ENCODE data around the gene MRC1. TPM values are rescaled to one million over a fixed set of nuclear protein-coding genes. Genes with fewer than 3 reads are reported as not detected.

Gene MRC1
- total RNA-seq, 2 donors from 2014 or later, result 0.09 TPM; not detected in 1

GRCh38 chr10:17795813-17796594 is 13.1 kb upstream of the MRC1 start:
- Histone ChIP-seq H3K9ac (ENCODE audit: extremely low read depth, low read length, poor library complexity, severe bottlenecking) (no peak overlapping the region), H3K27ac (ENCODE audit: low read depth, low read length) (no peak overlapping the region), H3K36me3 (ENCODE audit: control insufficient read depth, insufficient read depth, low read length) (no peaks in the 10 kb centered on the region), H3K4me3 (ENCODE audit: low read length) (peak overlapping the region; percentile 61), H3K9me3 (ENCODE audit: control insufficient read depth, low read length) (peaks cover 22% of the 10 kb centered on the region), H3K27me3 (ENCODE audit: control insufficient read depth, insufficient read depth, low read length, poor library complexity, severe bottlenecking) (no peaks in the 10 kb centered on the region), H3K4me1 (ENCODE audit: control insufficient read depth, insufficient read depth, low read length) (peaks cover 9% of the 10 kb centered on the region)
- no peak overlapping the region for H3K4me3 Mint-ChIP-seq
- peaks cover 18% of the 10 kb centered on the region for H3K9me3 Mint-ChIP-seq
- no peak for TF ChIP-seq CTCF (conservative IDR thresholded peaks at IDR 0.05)
- 93 to 98% methylated on average over 12 to 17 of the region's 17 CpGs for WGBS, 2 experiments (ENCODE audit: insufficient coverage in 1 of 2, insufficient read length in 1 of 2)
- no peaks in the 10 kb centered on the region for H3K27me3 Mint-ChIP-seq (ENCODE audit: insufficient read depth)
- H3K27ac Mint-ChIP-seq, result no peak overlapping the region
- H3K36me3 Mint-ChIP-seq (ENCODE audit: low read depth), result peaks cover 3% of the 10 kb centered on the region
- DNase-seq, result no peak
- H3K4me1 Mint-ChIP-seq, result peaks cover 29% of the 10 kb centered on the region

- Mint-ChIP-seq H3K27ac (no peak overlapping the region), H3K9me3 (peaks cover 5% of the 10 kb centered on the region), H3K4me3 (no peak overlapping the region), H3K27me3 (ENCODE audit: insufficient read depth) (no peaks in the 10 kb centered on the region), H3K36me3 (ENCODE audit: low read depth) (no peaks in the 10 kb centered on the region), H3K4me1 (no peaks in the 10 kb centered on the region)
- no peak overlapping the region for H3K9ac ChIP-seq (ENCODE audit: extremely low read depth, low read length, poor library complexity, severe bottlenecking)
- no peak overlapping the region for H3K4me3 ChIP-seq (ENCODE audit: low read length)
- H3K27me3 ChIP-seq (ENCODE audit: control insufficient read depth, insufficient read depth, low read length, poor library complexity, severe bottlenecking), result no peaks in the 10 kb centered on the region
- WGBS, 2 experiments (ENCODE audit: insufficient coverage in 1 of 2, insufficient read length in 1 of 2), result 94% methylated on average over 2 of the region's 3 CpGs; no CpG with 5 or more reads in 1 of the 2 experiments
- DNase-seq, result no peak
- H3K4me1 ChIP-seq (ENCODE audit: control insufficient read depth, insufficient read depth, low read length), result no peaks in the 10 kb centered on the region
- no peaks in the 10 kb centered on the region for H3K36me3 ChIP-seq (ENCODE audit: control insufficient read depth, insufficient read depth, low read length)
- peaks cover 14% of the 10 kb centered on the region for H3K9me3 ChIP-seq (ENCODE audit: control insufficient read depth, low read length)
- peak; percentile 65 for TF ChIP-seq CTCF (conservative IDR thresholded peaks at IDR 0.05)
- H3K27ac ChIP-seq (ENCODE audit: low read depth, low read length), result no peak overlapping the region
Measured at GRCh38 chr10:17801507-17801906, 7.6 kb upstream of the MRC1 start.

- WGBS, 2 experiments (ENCODE audit: insufficient coverage in 1 of 2, insufficient read length in 1 of 2), result 96 to 100% methylated on average over 3 to 10 of the region's 11 CpGs
- Histone ChIP-seq H3K9me3 (ENCODE audit: control insufficient read depth, low read length) (peaks cover 7% of the 10 kb centered on the region), H3K4me1 (ENCODE audit: control insufficient read depth, insufficient read depth, low read length) (no peaks in the 10 kb centered on the region), H3K36me3 (ENCODE audit: control insufficient read depth, insufficient read depth, low read length) (no peaks in the 10 kb centered on the region), H3K4me3 (ENCODE audit: low read length) (no peak overlapping the region), H3K9ac (ENCODE audit: extremely low read depth, low read length, poor library complexity, severe bottlenecking) (no peak overlapping the region), H3K27me3 (ENCODE audit: control insufficient read depth, insufficient read depth, low read length, poor library complexity, severe bottlenecking) (no peaks in the 10 kb centered on the region), H3K27ac (ENCODE audit: low read depth, low read length) (no peak overlapping the region)
- Mint-ChIP-seq H3K4me3 (no peak overlapping the region), H3K9me3 (no peaks in the 10 kb centered on the region), H3K36me3 (ENCODE audit: low read depth) (no peaks in the 10 kb centered on the region), H3K27me3 (ENCODE audit: insufficient read depth) (no peaks in the 10 kb centered on the region), H3K4me1 (no peaks in the 10 kb centered on the region), H3K27ac (no peak overlapping the region)
- DNase-seq, result no peak
- TF ChIP-seq CTCF (conservative IDR thresholded peaks at IDR 0.05), result no peak
Measured at GRCh38 chr10:17802350-17802749, 6.8 kb upstream of the MRC1 start.

All from endodermal cell (in vitro differentiated cells).